ENCODE results near the gene DAB2IP. TPM values are rescaled to one million over a fixed set of nuclear protein-coding genes. Genes with fewer than 3 reads are reported as not detected.

The DAB2IP gene
- total RNA-seq, 4 donors from 2014 or later: 19.2 to 45.4 (median 34.8) TPM

DNA sequence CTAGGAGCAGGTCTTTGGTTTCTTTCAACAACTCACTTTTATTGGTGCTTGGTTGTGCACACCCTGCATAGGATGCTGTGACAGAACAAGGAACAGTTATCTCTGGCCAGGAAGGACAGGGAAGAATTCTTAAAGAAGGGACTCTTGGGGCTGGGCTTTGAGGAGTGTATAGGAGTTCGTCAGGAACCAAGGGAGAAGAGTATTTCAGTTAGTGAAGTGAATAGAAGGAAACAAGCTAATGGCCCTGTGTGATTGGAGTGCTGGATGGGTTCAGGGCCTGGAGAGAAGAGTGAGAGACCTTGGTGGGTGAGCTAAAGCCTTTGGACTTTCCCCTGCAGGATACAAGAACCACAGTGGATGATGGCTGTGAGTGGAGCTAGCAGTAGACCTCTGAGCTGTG lies 32.2 kb downstream of the DAB2IP start:
- TF ChIP-seq, protein P1, sequence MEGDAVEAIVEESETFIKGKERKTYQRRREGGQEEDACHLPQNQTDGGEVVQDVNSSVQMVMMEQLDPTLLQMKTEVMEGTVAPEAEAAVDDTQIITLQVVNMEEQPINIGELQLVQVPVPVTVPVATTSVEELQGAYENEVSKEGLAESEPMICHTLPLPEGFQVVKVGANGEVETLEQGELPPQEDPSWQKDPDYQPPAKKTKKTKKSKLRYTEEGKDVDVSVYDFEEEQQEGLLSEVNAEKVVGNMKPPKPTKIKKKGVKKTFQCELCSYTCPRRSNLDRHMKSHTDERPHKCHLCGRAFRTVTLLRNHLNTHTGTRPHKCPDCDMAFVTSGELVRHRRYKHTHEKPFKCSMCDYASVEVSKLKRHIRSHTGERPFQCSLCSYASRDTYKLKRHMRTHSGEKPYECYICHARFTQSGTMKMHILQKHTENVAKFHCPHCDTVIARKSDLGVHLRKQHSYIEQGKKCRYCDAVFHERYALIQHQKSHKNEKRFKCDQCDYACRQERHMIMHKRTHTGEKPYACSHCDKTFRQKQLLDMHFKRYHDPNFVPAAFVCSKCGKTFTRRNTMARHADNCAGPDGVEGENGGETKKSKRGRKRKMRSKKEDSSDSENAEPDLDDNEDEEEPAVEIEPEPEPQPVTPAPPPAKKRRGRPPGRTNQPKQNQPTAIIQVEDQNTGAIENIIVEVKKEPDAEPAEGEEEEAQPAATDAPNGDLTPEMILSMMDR (IDR thresholded peaks at IDR 0.05): no peak
- no peak for DNase-seq (ENCODE audit: low spot score)
- no peak for ATAC-seq (ENCODE audit: low FRiP score)

DNA sequence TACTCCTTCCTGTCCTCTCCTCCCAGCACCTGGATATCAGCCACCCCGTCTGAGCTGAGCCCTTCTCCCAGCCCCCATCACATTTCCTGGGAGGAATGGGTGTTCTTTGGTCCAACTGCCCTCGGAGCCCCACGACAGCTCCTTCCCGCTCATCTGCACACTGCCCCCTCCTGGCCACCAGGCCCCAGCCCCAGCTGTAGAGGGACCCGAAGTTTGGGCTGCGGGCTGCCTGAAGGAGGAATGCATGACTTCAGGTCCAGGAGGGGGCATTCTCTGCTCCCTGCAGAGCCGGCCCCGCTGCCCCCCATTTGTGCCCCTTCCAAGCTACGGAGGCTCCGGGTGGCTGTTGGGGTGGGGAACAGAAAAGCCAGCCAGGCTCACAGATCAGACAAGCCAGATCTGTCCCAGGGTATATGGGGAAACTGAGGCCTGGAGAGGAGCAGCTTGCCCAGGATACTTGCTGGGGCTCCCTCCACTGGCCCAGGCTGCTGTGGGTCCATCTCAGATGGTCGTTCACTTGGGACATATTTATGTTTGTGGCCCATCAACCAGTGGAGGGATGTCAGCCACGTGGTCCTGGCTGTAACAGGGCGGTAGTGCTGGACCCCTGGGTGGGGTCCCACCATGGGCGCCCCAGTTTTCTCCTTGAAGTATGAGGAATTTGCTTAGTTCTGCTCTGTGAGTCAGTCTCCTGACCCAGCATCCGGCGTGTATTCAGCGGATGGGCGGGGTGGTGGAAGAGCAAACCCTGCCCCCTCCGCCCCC lies 33.1 kb downstream of the DAB2IP start:
- TF ChIP-seq, protein P1 (IDR thresholded peaks at IDR 0.05): peak in 1 of 3 donors; percentile 10
- ATAC-seq (ENCODE audit: low FRiP score) (no peak), DNase-seq (ENCODE audit: low spot score) (no peak)

DNA sequence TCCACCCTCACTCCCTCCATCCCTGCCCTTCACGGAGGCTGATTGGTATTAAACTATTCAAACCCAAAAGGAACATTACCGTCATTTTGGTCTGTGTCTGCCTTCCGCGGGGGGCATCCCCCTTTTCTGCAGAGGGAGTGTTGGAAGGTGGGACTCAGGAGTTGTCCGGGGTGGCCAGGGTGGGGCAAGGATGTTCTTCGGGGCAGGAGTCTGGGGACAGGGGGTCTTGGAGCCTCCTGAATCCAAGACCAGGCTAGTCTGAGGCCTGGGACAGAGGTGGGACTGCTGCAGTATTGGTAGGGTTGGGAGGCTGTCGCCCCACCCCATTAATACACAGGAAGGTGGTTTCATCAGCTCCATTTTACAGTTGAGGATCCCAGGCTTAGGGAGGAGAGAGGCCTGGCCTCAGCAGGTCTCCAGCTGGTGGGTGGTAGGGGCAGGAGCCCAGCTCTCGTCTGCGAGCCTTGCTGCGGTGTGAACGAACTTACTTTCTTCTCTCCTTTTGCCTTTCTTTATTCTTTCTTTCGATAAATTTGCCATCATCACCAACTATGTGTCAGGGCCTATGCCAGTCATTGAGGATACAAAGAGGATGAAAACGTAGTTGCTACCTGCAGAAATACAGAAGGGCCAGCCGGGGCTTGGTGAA lies 33.8 kb downstream of the DAB2IP start:
- TF ChIP-seq, protein P1 (IDR thresholded peaks at IDR 0.05): no peak
- ATAC-seq (ENCODE audit: low FRiP score): no peak
- no peak for DNase-seq (ENCODE audit: low spot score)

DNA sequence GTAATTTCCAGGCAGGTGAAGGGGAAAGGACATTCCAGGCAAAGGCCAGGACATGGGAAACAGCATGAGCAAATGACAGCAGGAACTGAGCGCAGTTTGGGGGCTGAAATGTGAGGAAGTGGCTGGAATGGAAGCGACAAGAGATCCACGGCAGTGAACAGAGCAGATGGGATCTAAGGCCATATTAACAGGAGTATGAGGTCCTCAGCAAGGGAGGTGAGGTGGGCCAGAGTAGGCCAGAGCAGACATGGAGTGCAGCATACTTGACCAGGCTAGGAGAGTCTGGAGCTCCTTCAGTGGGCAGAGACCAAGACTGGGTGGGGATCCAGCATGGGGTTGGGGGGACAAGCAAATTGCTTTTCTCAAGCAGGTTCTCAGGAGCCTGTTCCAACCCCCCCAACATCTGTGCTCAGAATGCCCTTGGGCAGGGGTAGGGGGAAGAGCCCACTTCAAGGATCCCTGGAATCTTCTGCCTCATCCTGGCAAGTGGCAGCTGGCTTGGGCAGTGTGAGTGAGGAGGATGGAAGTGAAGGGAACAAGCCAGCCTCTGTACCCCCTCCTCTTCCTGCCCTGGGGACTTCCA lies 34.5 kb downstream of the DAB2IP start:
- TF ChIP-seq, protein P1 (IDR thresholded peaks at IDR 0.05): no peak
- DNase-seq (ENCODE audit: low spot score) (no peak), ATAC-seq (ENCODE audit: low FRiP score) (no peak)

DNA sequence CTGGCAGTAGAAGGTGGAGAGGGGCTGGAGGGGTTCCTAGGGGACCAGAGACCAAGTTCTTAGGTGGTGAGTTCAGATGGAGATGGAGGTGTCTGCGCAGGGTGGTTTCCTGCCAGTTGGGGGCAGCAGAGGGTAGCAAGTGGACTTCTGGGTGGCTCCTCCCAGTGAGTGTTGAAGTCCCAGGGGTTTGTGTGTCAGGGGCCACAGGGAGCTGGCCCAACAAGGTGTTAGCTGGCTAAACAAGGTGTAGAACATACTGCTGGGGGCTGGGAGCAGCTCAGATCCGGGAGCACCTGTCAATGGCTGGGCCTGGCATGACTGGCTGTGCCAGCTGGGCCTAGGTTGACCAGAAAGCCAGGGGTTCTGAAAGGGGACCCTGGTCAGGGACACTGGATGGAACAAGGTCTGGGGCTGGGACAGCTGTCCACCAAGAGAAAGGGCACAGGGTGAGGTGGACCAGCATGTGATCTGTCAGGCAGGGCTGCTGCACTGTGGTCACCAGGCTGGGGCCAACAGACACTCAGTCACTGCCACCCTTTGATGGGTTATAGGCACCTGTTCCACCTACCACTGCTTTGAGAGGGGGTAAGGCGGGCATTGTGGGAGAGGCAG lies 35.6 kb downstream of the DAB2IP start:
- TF ChIP-seq, protein P1 (IDR thresholded peaks at IDR 0.05): peak in 1 of 3 donors; percentile 31
- DNase-seq (ENCODE audit: low spot score): peak; percentile 88
- ATAC-seq (ENCODE audit: low FRiP score): peak; percentile 66

DNA sequence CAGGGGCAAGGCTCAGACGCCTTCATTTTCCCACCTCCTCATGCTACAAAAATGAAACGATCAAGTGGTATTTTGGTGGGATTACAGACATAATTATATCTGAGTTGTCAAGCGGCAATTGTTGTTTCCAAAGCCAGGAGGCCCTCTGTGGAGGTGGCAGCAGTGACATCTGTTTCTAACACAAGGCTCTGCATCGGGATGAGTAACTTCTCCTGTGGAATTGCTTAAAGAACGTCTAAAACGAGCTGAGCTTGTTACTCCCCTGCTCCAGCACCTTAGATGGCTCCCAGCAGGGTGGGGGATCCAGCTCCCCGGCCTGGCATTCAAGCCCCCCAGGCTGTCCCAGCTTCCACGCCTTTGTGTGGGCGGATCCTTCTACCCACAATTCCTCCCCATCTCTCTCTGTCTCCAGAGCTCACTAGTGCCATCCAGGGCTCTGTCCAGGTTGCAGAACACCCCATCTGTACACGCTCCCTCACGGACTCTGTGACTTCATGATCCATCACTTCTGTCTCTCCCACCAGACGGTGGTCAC lies 36.8 kb downstream of the DAB2IP start:
- TF ChIP-seq, protein P1 (IDR thresholded peaks at IDR 0.05): no peak
- DNase-seq (ENCODE audit: low spot score) (no peak), ATAC-seq (ENCODE audit: low FRiP score) (no peak)

Measured in omental fat pad (tissue), 4 donors.